GM19025 (cell line): ENCODE data around the gene NAV2.
"Not testable (repeated sequence)": the region's sequence is repeated elsewhere in the genome, so short reads cannot be mapped to it uniquely, and the experiment has no call there.

Source experiments
- ATAC-seq: cut with Tn5 transposase; IDR thresholded peaks from one replicate; pipeline ENCODE4 v1.9.1; 2021; ENCODE audit warnings: mild to moderate bottlenecking, low read depth, moderate library complexity; ENCODE audit not compliant: unreplicated experiment

Gene NAV2

DNA sequence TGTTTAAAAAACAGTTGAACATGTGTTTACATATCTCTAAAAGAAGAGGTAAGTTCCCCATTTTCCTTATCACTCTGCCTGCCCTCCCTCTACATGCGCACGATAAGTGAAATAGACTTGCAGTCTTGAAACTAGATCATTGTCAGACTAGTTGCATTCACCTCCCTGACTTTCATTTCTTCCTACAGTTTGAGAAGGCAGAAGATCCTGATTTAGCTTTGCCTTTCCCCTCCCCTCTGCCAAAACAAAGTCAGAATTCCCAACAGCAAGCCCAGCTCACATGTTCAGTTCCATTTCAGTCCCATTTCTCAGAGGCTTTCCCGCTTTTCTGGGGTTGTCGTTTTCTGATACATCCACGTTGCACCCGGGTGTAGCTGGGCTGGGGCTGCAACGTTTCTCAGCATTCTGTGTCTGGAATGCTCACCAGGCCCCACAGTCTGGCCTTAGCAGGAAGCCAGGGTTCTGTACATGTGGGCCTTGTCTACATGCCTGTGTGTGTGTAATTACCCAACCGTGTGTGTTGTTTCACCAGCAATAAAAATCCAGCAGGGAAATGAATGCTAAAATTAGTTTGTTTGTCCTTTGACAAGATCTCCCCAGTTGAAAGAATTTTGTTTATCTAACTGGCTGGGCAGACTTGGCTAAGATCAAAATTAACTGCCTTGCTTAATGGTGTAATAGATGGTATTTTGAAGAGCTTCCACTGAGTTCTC is 268.5 kb downstream of the NAV2 start:
- no peak for ATAC-seq

DNA sequence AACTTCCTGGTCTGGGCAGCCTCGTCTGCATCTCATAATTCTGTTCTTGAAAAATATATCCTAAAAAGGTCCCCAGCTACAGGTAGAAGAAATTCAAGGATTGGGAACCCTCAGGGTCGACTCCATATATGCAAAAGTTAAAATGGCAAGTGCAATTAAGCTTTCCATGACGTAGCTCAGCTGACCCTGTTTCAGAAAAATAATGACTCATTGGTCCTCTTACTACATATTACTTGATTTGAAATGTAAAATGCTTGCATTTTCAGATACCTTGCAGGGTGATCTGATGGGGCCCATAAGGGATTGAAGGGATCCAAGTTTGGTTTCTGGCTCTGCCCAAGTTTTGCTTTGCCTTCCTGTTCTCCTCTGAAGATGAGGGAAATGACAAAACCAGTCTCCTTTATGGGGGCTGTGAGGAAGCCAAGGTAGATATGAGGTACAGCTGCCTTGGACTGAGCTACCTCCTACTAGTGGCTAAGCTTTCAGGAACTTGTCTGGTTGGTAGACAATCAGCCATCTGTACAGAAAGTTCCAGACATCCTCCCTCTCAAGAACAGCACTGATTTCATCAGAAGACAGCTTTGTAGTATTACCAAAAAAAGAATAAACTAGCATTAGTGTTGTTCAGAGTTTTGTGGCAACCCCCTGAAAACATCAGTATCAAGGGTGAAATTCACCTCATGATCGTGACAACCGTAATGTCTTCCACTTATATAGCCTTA is 270.3 kb downstream of the NAV2 start:
- ATAC-seq, result no peak

DNA sequence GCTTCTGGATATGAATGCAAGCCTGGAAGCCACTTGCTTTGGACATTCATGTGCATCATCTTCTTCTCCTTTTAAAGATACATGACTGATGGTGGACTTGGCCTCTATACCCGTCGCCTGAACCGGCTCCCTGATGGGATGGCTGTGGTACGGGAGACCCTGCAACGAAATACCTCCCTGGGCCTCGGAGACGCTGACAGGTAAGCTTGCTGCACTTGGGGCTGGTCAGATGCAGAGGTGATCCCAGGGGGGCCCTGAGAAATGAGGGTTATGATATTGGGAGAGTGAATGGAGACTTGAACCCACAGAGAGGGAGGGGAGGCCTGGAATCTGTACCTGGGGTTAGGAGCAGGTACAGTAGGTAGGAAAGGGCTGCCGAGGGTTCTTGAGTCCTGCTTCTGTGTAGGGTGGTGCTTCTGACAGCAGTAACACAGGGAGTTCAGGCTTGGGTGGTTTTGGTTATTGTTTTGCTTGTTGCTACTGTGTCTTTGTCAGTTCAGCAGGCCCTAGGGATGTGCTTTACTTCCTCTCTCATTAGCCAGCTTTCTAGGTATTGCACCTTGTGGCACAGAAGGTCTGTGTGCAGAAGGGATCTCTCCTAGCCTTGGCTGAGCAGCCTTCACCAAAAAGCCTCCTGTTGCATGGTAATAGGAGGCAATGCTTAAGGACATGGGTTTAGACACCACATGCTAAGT is 271.6 kb downstream of the NAV2 start:
- ATAC-seq, result no peak

DNA sequence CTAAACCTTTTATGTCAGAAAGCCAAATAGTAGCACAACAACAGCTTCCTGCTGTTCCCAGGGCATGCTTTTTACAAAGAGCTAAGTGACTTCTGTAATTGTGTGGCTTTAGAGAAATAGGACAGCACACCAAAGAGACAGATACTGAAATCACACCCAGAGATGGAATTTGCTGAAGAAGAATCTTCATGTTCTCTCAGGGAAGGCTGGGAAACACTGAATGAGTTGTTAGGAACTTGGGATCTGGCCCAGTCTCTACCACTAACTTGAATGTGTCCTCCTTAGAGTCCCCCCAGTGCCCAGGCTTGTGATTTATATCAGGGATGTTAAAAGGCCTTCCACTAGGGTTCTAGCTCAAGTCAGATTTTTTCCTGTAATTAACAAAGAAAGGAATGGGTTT is 272.5 kb downstream of the NAV2 start:
- no peak for ATAC-seq

DNA sequence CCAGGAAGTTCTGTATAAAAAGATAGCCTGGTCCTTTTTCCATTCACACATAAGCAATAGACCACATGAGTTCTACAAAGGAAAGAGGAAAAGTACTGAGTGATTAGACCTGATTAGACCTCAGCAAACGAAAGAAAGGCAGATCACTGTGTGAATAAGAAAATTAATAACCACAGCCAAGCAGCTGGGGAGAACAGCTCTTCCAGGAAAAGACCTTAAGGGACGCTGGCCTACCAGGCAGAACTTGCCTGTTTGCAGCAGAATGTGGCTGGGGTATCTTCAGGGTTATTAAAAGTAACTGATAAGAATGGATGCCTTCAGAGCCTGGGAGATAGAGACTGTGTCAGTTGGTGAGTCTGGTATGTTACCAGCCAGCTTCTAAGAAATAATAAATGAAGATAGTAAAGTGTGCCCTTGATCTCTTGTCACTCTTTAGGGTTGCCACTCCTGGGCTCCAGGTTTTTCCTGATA is 274.7 kb downstream of the NAV2 start:
- no peak for ATAC-seq

DNA sequence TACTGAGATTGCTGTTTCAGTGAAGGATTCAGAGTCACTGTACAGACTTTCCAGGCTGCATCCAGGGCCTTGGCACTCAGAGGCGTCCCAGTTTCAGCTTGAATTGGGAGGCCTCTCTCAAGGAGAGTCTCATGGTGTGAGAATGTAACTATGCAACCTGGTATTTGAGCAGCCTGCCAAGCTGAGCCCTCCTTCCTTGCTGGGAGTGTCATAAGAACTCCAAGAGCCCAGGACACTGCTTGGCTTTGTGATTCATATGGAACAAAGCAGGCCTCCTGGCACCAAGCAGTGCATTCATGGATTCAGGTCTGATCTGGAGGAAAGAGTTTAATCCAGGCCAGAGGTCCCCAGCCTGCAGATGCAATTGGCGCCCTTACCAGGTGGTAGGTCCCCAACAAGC is 276.0 kb downstream of the NAV2 start:
- no peak for ATAC-seq

DNA sequence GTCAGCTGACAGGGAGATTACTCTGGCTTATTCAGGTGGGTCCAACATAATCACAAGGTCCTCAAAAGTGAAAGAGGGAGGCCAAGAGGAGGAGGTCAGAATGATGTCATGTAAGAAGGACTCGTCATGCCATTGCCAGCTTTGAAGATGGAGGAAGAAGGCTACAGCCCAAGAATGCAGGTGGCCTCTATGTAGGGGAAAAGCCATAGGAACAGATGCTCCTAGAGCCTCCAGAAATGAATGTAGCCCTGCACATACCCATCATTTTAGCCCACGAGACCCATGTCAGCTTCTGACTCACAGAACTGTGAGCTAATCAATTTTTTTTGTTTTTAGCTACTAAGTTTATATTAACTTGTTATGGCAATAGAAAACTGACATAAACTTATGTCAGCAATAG is 276.6 kb downstream of the NAV2 start:
- no peak for ATAC-seq

DNA sequence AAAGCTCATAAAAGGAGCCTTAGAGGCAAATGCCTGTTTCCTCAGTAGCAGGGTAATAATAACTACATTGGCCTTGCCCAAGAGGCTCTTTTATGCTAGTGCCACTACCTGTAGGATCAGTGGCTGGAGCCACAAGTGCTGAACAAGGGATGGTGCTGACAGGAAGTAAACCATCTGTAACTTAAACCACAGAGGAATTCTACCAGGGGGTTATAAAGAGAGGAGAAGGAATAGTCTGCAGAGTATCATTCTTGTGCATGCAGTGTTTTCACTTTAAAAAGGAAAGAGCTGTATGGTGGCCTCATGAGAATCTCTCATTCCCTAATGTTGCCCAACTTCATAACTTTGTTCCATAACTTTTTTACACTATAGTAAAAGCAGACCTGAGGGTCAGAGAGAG is 279.5 kb downstream of the NAV2 start:
- no peak for ATAC-seq

DNA sequence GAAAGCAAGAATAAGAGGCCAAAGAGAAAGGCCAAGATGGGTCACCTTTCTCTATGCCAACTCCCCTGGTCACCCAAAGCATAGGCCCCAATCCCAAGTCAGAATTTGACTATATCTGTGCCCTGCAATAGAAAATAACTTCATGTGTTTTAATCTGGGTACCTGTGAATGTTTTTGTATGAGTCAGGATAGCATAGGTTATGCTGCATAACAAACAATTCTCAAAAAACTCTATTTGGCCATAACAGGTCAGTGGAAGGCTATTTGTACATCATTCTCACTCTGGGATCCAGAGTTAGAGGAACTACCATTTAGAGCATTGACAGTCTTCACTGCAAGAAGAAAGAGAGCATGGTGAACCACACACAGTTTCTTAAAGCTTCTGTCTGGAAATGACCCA is 280.4 kb downstream of the NAV2 start:
- no peak for ATAC-seq

DNA sequence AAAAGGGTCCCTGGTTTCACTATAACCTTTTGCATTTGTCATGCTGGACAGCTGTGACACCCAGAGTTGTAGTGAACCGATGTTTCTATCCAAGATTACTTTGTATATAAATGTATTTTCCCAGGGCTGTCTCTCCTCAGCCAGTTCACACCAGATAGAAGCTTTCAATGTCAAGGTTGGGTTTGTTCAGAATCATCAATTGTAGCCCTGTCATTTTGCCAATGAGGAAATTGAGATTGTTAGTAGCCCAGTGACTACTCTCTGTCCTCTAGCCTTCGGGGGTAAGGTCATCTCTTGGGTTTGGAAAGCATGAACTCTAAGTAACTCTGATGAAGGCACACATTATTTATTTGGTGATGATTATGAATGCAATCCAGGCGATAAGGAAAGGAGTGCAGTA is 282.0 kb downstream of the NAV2 start:
- no peak for ATAC-seq

DNA sequence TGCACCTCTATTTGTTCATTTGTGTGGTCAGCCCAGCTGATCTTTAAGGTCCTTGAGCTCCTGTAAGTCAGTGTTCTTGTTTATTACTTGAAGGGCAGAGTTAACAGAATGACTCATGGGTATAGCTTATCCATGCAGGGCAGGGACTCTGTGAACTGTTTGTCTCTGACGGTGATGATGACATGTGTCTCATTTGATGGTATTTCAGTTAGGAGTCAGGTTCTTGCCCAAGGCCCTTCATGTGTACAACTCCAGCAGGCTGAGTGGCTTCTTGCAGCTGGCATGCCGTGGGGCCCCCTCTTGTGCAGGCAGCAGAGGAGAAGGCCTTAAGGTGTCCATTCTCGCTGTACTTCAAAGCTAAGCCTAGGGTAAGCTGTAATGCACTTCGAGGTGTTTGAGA is 282.5 kb downstream of the NAV2 start:
- no peak for ATAC-seq

DNA sequence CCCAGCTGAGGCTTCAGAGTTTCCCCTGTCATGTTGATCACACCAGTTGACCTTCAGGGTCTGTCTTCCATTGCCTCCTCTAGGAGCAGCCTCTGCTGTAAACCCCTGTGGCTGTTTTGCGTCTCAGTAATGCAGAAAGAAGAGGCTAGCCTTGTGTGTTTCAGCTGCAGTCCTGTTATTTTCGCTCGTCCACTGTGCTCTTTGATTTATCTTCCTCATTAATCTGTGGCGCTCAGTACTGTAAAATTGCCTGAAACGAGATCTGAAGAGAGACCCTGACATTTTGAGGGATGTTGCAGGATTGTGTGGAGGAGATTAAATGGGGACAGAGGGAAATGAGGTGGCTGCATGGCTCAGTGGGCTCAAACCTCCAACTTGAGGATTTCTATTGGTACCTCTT is 283.9 kb downstream of the NAV2 start:
- ATAC-seq, result no peak

DNA sequence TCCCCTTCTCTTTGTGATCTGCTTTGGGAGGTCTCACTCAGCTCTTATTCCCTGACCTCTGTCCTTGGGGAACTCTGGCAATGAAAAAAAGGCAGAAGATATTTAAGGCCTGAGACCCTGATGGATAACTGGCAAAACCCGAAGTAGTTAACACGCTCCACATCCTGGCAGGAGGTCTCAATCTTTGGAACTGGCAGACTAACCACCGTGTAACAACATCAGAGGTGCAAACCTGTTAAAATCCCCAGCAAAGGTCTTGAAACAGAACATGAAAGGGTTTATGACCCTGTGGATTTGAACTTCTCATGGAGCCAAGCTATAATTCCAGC is 287.3 kb downstream of the NAV2 start:
- ATAC-seq, result no peak

DNA sequence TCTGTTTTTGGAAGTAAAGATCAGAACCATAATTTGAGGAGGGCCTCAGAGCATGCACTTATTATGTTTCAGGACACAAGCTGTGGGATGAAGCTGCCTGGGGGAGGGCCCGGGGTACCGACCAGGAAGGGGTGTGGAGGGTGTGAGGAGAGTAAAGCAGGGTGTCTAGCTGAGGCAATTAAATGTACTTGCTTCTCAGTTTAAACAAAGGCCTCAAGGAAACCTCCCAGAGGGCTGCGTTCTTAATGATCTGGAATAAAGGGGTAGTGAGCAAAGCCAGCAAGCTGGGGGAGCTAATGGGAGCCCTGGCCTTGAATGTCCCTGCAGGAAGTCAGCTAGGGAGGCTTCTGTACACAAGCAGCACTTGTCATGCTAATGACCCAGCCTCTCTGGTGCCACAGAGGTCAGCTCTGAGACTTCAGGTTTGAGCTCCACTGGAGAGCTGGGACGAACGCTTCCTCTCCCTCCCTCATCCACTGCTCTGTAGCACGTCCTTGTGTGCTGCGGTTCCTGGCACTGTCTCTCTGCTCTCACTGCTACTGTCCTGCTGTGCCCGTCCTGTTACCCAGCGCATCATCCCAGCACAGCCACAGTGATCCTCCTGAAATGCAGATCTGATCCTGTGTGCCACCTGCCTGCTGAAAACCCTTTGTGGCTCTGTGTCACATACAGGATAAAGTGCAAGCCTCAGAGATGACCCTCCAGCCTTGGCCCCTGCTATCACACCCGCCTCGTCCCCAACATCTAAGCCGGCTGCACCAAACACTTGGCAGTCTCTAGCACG is 287.9 kb downstream of the NAV2 start:
- no peak for ATAC-seq

DNA sequence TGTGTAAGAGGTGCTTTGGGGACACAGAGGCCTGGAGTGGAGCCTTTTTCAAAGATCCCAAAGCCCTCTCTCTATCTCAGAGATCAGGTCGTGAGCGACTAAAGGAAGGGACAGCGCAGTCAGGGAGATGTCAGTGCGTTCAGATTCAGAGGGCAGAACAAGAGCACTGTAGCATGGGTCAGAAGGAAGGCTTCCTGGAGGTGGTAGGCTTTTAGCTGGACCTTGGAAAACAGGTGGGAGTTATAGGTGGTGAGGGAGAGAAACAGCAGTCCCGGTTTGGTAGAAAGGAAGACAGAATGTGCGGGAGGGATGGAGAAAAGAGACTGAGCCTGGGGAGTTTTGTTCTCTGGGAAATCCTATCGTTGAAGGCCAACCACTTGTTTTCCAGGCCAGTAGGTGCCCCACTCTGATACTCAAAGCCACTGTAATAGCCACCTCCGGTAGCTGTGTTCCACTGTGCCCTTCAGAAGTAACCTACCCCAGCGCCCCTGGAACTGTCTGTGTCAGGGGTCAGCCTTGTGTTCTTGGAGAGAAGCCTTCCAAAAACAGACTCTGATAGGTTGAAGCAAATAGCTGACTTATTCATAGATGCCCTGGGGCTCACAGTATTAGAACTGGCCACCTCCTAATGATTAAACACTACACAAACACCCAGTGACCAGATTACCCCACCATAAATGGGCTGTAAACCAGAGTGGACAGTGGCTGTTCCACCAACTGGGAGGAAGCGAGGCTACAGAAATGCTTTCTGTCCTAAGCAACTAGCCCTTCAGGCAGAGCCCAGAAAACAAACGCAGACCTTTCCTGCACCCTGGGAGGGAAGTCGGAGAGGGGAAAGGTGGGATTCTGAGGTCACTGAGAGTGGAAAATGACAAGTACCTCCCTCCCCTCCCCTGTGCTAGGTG is 289.9 kb downstream of the NAV2 start:
- ATAC-seq, result no peak

DNA sequence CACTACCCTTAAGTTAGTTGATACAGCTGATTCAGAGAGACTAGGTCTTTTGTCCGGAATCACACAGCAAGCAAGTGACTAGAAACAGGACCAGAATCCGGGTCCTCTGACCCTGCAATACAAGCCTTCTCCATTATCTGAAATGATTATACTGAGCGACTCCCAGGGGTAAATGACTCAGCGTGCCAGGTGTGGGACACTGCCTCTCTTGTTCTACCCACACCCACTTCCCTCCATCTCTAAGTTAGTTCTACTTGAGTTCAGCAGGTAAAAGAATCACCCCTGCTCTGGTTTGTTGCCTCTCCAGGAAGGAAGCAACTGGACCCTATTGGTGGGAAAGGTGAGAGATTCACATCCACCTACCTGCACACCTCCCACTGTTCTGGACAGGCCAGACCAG is 290.7 kb downstream of the NAV2 start:
- ATAC-seq, result no peak

DNA sequence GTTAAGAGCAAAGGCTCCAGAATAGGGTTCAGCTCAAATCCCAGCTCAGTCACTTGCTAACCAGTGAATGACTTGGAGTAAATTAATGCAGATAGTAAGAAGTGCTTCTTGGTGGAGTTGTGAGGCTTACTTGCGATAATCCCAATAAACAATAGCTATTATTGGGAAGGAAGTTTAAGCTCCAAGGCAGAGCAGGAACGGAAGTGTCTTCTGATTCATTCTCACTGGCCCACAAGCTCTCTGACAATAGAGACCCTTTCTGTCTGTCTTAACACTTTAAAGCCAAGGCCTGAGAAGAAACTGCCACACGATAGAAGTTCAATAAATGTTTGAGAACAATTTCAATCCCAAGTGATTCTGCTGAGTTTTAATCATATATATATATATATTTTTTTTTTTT is 292.2 kb downstream of the NAV2 start:
- no peak for ATAC-seq

DNA sequence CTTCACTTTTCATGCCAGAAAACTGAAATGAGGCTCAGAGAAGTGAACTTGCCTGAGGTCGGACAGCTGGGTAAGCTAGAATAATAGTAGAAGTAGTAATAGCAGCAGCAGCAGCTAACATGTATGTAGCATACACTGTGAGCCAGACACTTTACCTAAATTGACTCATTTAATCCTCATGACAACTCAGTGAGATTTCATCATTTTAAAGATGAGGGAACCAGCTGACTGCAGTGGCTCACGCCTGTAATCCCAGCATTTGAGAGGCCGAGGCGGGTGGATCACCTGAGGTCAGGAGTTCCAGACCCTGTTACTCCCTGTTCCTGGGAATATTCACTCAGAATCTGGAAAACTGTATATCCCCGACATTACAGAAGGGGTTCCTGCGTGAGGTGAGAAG is 293.1 kb downstream of the NAV2 start:
- no peak for ATAC-seq

DNA sequence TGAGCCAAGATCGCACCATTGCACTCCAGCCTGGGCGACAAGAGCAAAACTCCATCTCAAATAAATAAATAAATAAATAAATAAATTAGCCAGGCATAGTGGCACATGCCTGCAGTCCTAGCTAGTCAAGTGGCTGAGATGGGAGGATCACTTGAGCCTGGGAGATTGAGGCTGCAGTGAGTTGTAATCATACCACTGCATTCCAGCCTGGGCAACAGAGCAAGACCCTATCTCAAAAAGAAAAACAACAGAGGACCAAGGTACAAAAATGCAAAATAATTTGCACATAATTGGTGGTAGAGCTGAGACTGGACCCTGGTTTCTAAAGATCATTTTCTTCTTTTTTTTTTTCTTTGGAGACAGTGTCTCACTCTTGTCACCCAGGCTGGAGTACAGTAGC is 294.0 kb downstream of the NAV2 start:
- not testable (repeated sequence) for ATAC-seq

DNA sequence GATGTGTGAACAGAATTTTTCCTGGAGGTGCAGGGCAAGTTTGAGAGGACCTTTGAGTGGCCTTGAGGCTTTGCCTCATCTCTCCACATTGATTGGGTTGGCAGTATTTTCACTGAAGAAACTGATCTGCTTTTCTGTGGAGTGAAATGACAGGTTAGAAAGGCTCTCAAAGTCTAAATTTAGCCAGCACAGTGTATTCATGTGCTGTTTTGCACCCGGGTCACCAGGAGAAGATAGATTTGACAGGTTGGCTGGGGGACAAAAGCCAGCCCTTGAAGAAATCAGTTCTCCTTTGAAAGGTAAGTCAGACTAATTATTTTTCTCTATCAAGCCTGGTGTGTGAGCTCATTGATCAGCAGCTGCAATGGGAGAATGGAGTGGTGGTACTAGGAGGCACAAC is 294.7 kb downstream of the NAV2 start:
- ATAC-seq, result no peak
